ENCODE results near the gene GINS2. TPM values are rescaled to one million over a fixed set of nuclear protein-coding genes. Genes with fewer than 3 reads are reported as not detected.

Gene GINS2
- total RNA-seq, 1 experiment from 2014 or later: 20.2 TPM

DNA sequence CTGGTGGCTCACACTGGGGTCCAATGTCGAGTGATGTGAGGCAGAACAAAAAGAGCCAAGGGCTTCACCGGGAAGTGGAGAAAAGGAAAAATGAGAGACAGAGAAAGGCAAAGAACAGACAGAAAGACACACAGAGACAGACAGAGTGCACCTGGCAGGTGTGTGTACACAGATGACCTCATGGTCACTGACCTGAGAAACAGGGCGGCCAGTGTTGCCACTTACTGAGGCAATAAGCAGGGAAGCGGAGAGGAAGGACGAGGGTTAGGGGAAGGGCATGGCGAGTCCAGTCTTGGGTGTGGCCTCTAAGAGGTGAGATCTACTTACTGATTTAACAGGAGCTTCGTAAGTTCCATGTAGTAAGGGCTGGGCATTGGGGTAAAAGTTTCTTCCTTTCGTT lies 7.5 kb downstream of the GINS2 start:
- H3K27me3 ChIP-seq (ENCODE audit: insufficient read depth, low read depth): no peaks in the 10 kb centered on the region
- no peak for DNase-seq
- no peak overlapping the region for H3K4me2 ChIP-seq
- peaks cover 13% of the 10 kb centered on the region; the same call in 1 of the 2 replicates for H3F3A ChIP-seq (ENCODE audit: insufficient read depth, low read depth)
- BruUV-seq (replicated peaks): no TSS peak
- H3K9me2 ChIP-seq (ENCODE audit: insufficient read depth): no peaks in the 10 kb centered on the region
- no peak overlapping the region for H3K27ac ChIP-seq
- CTCF ChIA-PET: no interaction called here
- H3K36me3 ChIP-seq (ENCODE audit: low read depth): no peaks in the 10 kb centered on the region; the same call in 1 of the 2 replicates
- no peaks in the 10 kb centered on the region for H3K9me3 ChIP-seq (ENCODE audit: insufficient read depth, low read depth)
- POLR2A ChIA-PET (ENCODE audit: unreplicated experiment): no interaction called here
- no peak overlapping the region for H2AFZ ChIP-seq
- no peaks in the 10 kb centered on the region for H3K4me1 ChIP-seq (replicated peaks; ENCODE audit: insufficient read depth)
- no peaks in the 10 kb centered on the region for H3K79me2 ChIP-seq (ENCODE audit: low read depth)
- H4K20me1 ChIP-seq (ENCODE audit: insufficient read depth): no peaks in the 10 kb centered on the region
- TF ChIP-seq, protein P1, sequence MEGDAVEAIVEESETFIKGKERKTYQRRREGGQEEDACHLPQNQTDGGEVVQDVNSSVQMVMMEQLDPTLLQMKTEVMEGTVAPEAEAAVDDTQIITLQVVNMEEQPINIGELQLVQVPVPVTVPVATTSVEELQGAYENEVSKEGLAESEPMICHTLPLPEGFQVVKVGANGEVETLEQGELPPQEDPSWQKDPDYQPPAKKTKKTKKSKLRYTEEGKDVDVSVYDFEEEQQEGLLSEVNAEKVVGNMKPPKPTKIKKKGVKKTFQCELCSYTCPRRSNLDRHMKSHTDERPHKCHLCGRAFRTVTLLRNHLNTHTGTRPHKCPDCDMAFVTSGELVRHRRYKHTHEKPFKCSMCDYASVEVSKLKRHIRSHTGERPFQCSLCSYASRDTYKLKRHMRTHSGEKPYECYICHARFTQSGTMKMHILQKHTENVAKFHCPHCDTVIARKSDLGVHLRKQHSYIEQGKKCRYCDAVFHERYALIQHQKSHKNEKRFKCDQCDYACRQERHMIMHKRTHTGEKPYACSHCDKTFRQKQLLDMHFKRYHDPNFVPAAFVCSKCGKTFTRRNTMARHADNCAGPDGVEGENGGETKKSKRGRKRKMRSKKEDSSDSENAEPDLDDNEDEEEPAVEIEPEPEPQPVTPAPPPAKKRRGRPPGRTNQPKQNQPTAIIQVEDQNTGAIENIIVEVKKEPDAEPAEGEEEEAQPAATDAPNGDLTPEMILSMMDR (conservative IDR thresholded peaks at IDR 0.05): no peak
- TF ChIP-seq EZH2 (IDR thresholded peaks at IDR 0.05; ENCODE audit: low read depth): no peak
- no peak overlapping the region for H3K4me3 ChIP-seq
- intact Hi-C loops (cut with micrococcal nuclease; ENCODE audit: unreplicated experiment): no loop called here

DNA sequence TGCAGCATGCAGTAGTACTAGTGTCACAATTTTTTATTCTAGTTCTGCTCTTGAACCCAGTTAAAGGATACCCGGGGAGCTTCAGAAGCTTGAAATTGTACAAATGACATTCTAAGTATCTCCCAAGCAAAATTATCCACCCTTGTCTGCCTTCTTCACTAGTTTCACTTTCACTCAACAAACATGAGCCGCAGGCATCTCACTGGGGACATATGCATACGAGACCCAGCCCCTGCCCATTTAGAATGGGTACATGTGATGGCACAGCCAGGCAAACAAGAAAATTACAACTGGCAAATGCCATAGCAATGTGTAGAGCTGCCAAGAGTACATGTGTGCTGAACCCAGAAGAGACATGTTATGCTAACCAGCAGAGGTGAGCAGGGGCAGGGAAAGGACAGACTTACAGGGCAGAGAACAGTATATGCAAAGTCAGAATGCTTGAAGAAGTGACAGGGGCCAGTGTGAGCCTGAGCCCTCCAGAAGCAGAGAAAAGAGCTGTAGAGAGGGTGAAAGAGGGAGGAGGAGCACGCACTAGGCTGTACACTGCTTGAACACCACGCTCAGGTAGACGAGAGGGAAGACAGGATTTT lies 8.3 kb downstream of the GINS2 start:
- Histone ChIP-seq H3K27me3 (ENCODE audit: insufficient read depth, low read depth) (no peaks in the 10 kb centered on the region), H3K36me3 (ENCODE audit: low read depth) (peaks cover 1% of the 10 kb centered on the region), H3F3A (ENCODE audit: insufficient read depth, low read depth) (peaks cover 19% of the 10 kb centered on the region; the same call in 1 of the 2 replicates), H3K4me1 (replicated peaks; ENCODE audit: insufficient read depth) (no peaks in the 10 kb centered on the region), H2AFZ (no peak overlapping the region), H3K9me2 (ENCODE audit: insufficient read depth) (no peaks in the 10 kb centered on the region), H3K4me3 (no peak overlapping the region), H3K4me2 (no peak overlapping the region), H4K20me1 (ENCODE audit: insufficient read depth) (no peaks in the 10 kb centered on the region), H3K79me2 (ENCODE audit: low read depth) (no peaks in the 10 kb centered on the region), H3K27ac (no peak overlapping the region), H3K9me3 (ENCODE audit: insufficient read depth, low read depth) (no peaks in the 10 kb centered on the region)
- TF ChIP-seq, protein P1 (conservative IDR thresholded peaks at IDR 0.05): no peak
- TF ChIP-seq EZH2 (IDR thresholded peaks at IDR 0.05; ENCODE audit: low read depth): no peak
- DNase-seq: no peak
- intact Hi-C loops (cut with micrococcal nuclease; ENCODE audit: unreplicated experiment): no loop called here
- ChIA-PET POLR2A (ENCODE audit: unreplicated experiment) (no interaction called here), CTCF (no interaction called here)
- no TSS peak for BruUV-seq (replicated peaks)

DNA sequence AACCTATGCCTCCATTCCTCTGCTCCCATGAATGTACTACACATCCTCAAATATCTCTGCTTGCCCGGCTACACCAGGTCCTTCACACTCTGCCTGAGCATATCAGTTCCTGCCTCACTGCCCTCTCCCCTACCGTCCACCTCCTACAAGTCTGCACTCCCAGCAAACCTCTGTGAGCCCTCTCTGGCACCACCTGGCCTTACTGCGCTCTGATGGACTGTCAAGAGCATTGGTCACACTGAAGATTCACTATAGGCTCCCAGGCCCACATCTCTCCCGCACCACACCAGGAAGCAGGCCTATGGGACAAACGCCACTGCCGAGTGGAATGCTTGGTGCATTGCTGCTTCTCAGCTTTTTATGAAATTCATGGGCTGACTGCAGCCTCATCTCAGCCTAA lies 8.9 kb downstream of the GINS2 start:
- no peak for DNase-seq
- Histone ChIP-seq H4K20me1 (ENCODE audit: insufficient read depth) (peaks cover 5% of the 10 kb centered on the region; the same call in 1 of the 2 replicates), H3K4me1 (replicated peaks; ENCODE audit: insufficient read depth) (no peaks in the 10 kb centered on the region), H3K4me3 (no peak overlapping the region), H3K9me3 (ENCODE audit: insufficient read depth, low read depth) (no peaks in the 10 kb centered on the region), H3K36me3 (ENCODE audit: low read depth) (peaks cover 7% of the 10 kb centered on the region), H3K27me3 (ENCODE audit: insufficient read depth, low read depth) (no peaks in the 10 kb centered on the region), H3K79me2 (ENCODE audit: low read depth) (no peaks in the 10 kb centered on the region), H3F3A (ENCODE audit: insufficient read depth, low read depth) (peaks cover 24% of the 10 kb centered on the region; the same call in 1 of the 2 replicates), H3K4me2 (no peak overlapping the region), H2AFZ (no peak overlapping the region), H3K9me2 (ENCODE audit: insufficient read depth) (no peaks in the 10 kb centered on the region), H3K27ac (no peak overlapping the region)
- intact Hi-C loops (cut with micrococcal nuclease; ENCODE audit: unreplicated experiment): no loop called here
- ChIA-PET CTCF (no interaction called here), POLR2A (ENCODE audit: unreplicated experiment) (no interaction called here)
- no peak for TF ChIP-seq EZH2 (IDR thresholded peaks at IDR 0.05; ENCODE audit: low read depth)
- TF ChIP-seq, protein P1 (conservative IDR thresholded peaks at IDR 0.05): no peak
- BruUV-seq (replicated peaks): no TSS peak
